Measurements from ENCODE around the gene CYLD. TPM values are rescaled to one million over a fixed set of nuclear protein-coding genes. Genes with fewer than 3 reads are reported as not detected.

Gene CYLD
- total RNA-seq, 4 donors from 2014 or later = 5.2 to 56.5 (median 34.1) TPM

- no peak overlapping the region for H3K4me3 ChIP-seq
- intact Hi-C loops (cut with DNase I; ENCODE audit: low total_unique reads) (no loop called here), in situ Hi-C loops (cut with MboI; ENCODE audit: low pct_ligation_motif_present in 1 of 4, low pct_unique_long_range_greater_than_20kb in 1 of 4, low sequenced_read_pairs in 3 of 4) (loop anchor here in 1 of 4 donors (25.0 kb wide), 1 partner anchor 97 kb away; no protein-coding TSS in a partner anchor)
- no peaks in the 10 kb centered on the region for H3K36me3 ChIP-seq
- peaks cover 17% of the 10 kb centered on the region for H3K27me3 ChIP-seq
- TF ChIP-seq, protein P1, sequence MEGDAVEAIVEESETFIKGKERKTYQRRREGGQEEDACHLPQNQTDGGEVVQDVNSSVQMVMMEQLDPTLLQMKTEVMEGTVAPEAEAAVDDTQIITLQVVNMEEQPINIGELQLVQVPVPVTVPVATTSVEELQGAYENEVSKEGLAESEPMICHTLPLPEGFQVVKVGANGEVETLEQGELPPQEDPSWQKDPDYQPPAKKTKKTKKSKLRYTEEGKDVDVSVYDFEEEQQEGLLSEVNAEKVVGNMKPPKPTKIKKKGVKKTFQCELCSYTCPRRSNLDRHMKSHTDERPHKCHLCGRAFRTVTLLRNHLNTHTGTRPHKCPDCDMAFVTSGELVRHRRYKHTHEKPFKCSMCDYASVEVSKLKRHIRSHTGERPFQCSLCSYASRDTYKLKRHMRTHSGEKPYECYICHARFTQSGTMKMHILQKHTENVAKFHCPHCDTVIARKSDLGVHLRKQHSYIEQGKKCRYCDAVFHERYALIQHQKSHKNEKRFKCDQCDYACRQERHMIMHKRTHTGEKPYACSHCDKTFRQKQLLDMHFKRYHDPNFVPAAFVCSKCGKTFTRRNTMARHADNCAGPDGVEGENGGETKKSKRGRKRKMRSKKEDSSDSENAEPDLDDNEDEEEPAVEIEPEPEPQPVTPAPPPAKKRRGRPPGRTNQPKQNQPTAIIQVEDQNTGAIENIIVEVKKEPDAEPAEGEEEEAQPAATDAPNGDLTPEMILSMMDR (IDR thresholded peaks at IDR 0.05) = no peak
- no peak for TF ChIP-seq POLR2AphosphoS5 (IDR thresholded peaks at IDR 0.05)
- no peak for TF ChIP-seq EP300 (IDR thresholded peaks at IDR 0.05; ENCODE audit: low read depth)
- no peak for TF ChIP-seq POLR2A (IDR thresholded peaks at IDR 0.05)
- no peak for DNase-seq
- no peak overlapping the region for H3K27ac ChIP-seq
- H3K9me3 ChIP-seq = no peaks in the 10 kb centered on the region
- peaks cover 0 to 3% (median 2%) of the 10 kb centered on the region in 4 donors for H3K4me1 ChIP-seq
- WGBS, 2 donors (ENCODE audit: low coverage in 1 of 2) = 93% methylated on average over 16 of the region's 16 CpGs; no CpG with 5 or more reads in 1 of the 2 donors
Measured at GRCh38 chr16:50839920-50840729, 98.2 kb downstream of the CYLD start.

DNA sequence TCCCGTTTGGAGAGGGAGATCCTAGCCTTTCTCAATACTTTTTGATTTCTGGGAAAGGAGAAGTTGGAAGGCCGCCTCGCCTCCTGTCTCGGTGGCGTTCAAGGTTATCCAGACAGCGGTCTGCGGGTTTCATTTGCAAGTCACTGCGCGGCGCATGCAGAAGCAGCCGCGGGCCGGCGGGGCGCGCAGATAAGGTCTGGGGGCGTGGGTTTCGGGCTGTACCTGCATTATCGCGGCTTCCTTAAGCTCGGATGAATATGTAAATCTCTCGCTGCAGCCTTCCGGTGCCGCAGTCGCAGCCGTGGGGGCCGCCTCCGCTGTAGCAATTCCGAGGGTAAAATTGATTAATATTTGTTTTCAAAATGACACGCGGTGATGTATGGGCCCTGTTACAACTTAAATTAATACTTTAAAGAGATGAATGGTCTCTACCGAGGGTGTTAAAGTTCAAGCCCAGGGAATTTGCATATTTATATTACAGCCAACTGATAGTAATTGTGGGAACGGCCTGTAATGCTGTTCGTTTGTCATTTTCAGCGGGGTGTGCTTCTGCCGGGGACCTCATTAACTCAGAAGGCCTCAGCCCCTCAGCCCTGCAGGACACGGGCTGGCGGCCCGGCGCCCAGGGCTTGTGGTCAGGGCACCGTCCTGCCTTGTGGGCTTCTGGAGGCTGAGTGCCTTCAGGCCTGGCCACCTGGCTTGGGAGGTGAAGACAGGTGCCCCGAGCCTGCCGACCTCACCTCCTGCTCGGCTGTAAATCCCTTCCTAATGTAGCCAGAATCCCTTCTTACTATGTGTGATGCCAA lies 99.4 kb downstream of the CYLD start:
- TF ChIP-seq EP300 (IDR thresholded peaks at IDR 0.05; ENCODE audit: low read depth) (no peak), POLR2A (IDR thresholded peaks at IDR 0.05) (no peak), POLR2AphosphoS5 (IDR thresholded peaks at IDR 0.05) (no peak)
- TF ChIP-seq, protein P1 (IDR thresholded peaks at IDR 0.05) = no peak
- in situ Hi-C loops (cut with MboI; ENCODE audit: low pct_ligation_motif_present in 1 of 4, low pct_unique_long_range_greater_than_20kb in 1 of 4, low sequenced_read_pairs in 3 of 4) (loop anchor here in 1 of 4 donors (25.0 kb wide), 1 partner anchor 96 kb away; no protein-coding TSS in a partner anchor), intact Hi-C loops (cut with DNase I; ENCODE audit: low total_unique reads) (no loop called here)
- no peaks in the 10 kb centered on the region for H3K9me3 ChIP-seq
- no peak overlapping the region for H3K27ac ChIP-seq
- WGBS, 2 donors (ENCODE audit: low coverage in 1 of 2) = 0 to 18% methylated on average over 4 to 44 of the region's 44 CpGs
- peaks cover 0 to 3% (median 2%) of the 10 kb centered on the region in 4 donors for H3K4me1 ChIP-seq
- peaks cover 17% of the 10 kb centered on the region for H3K27me3 ChIP-seq
- DNase-seq = no peak
- H3K36me3 ChIP-seq = no peaks in the 10 kb centered on the region
- peak overlapping the region in 2 of 4 donors; percentile 15 to 29 for H3K4me3 ChIP-seq

GRCh38 chr16:50842013-50842505 lies 100.2 kb downstream of the CYLD start:
- no peak for DNase-seq
- H3K4me1 ChIP-seq = peaks cover 0 to 3% (median 2%) of the 10 kb centered on the region in 4 donors
- no peak overlapping the region for H3K4me3 ChIP-seq
- H3K27me3 ChIP-seq = peaks cover 17% of the 10 kb centered on the region
- 78 to 89% methylated on average over 3 to 16 of the region's 17 CpGs for WGBS, 2 donors (ENCODE audit: low coverage in 1 of 2)
- no peaks in the 10 kb centered on the region for H3K9me3 ChIP-seq
- intact Hi-C loops (cut with DNase I; ENCODE audit: low total_unique reads) (no loop called here), in situ Hi-C loops (cut with MboI; ENCODE audit: low pct_ligation_motif_present in 1 of 4, low pct_unique_long_range_greater_than_20kb in 1 of 4, low sequenced_read_pairs in 3 of 4) (loop anchor here in 1 of 4 donors (25.0 kb wide), 1 partner anchor 95 kb away; no protein-coding TSS in a partner anchor)
- no peak overlapping the region for H3K27ac ChIP-seq
- TF ChIP-seq POLR2A (IDR thresholded peaks at IDR 0.05) (no peak), POLR2AphosphoS5 (IDR thresholded peaks at IDR 0.05) (no peak), EP300 (IDR thresholded peaks at IDR 0.05; ENCODE audit: low read depth) (no peak)
- TF ChIP-seq, protein P1 (IDR thresholded peaks at IDR 0.05) = no peak
- H3K36me3 ChIP-seq = no peaks in the 10 kb centered on the region

DNA sequence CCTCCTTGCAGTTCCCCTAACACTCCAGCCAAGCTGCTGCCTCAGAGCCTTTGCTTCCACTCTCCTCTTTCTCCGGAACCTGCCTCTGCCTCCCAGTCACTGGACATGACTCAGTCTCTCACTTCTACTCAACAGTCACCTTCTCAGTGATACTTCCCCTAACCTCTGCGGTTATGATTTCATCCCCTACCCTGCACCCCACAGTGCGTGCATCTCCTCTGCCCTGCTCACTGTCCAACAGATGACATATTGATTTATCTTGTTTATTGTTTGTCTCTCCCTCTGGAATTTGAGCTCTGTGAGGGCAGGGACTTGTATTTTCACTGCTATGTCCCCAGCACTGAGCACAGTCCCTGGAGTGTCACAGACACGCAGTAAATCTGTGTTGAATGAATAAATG lies 100.7 kb downstream of the CYLD start:
- Histone ChIP-seq H3K27ac (no peak overlapping the region), H3K36me3 (no peaks in the 10 kb centered on the region), H3K27me3 (peaks cover 17% of the 10 kb centered on the region), H3K4me1 (peaks cover 0 to 3% (median 2%) of the 10 kb centered on the region in 4 donors), H3K9me3 (no peaks in the 10 kb centered on the region), H3K4me3 (no peak overlapping the region)
- intact Hi-C loops (cut with DNase I; ENCODE audit: low total_unique reads) = no loop called here
- no peak for DNase-seq
- in situ Hi-C loops (cut with MboI; ENCODE audit: low pct_ligation_motif_present in 1 of 4, low pct_unique_long_range_greater_than_20kb in 1 of 4, low sequenced_read_pairs in 3 of 4) = loop anchor here in 1 of 4 donors (25.0 kb wide), 1 partner anchor 95 kb away; no protein-coding TSS in a partner anchor
- 51 to 82% methylated on average over 3 to 4 of the region's 4 CpGs for WGBS, 2 donors (ENCODE audit: low coverage in 1 of 2)
- TF ChIP-seq POLR2AphosphoS5 (IDR thresholded peaks at IDR 0.05) (no peak), POLR2A (IDR thresholded peaks at IDR 0.05) (no peak), EP300 (IDR thresholded peaks at IDR 0.05; ENCODE audit: low read depth) (no peak)
- TF ChIP-seq, protein P1 (IDR thresholded peaks at IDR 0.05) = no peak

All from transverse colon (tissue), 4 donors.